Measurements from ENCODE around the gene WIPI1. TPM values are rescaled to one million over a fixed set of nuclear protein-coding genes. Genes with fewer than 3 reads are reported as not detected.
A peak's percentile ranks its signal among the peaks of the same experiment; 100 is the strongest.

WIPI1 gene
- total and polyA plus RNA-seq, 9 of the 15 experiments (the other 6 are each of a cell fraction or from before 2014, with no cell fraction given) = 3.7 to 23.5 (median 11.8) TPM

DNA sequence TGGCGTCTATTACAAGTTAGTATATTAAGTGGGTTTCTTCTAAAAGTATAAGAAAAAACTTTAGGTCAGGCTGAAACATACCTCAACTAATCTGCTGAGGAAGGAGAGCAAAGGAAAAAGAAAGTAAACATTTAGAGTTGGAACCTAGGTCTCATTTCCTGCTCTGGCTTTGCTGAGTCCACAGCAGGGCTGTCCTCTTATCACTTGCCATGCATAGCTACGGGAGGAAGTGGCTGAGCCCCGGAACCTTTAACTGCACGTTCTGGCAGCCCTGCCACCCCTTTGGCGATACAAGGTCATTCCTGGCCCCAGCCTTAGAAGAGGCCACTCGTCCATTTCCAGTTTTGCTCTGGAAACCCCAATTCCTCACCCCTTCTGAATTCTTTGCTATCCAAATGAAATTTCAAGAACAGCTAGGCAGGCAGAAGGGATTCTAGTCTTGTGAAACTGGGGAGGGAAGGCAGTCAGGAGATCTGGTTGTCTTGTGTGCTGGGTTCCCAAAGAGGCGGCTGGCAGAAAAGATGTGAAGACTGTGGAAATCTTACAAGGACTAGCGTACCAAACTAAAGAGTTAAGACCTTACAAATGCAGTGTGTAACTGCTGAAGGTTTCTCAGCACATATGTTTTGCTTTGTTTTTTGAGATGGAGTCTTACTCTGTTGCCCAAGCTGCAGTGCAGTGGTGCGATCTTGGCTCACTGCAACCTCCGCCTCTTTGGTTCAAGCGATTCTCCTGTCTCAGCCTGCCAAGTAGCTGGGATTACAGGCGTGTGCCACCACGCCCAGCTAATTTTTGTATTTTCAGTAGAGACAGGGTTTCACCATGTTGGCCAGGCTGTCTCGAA lies 19.1 kb downstream of the WIPI1 start (continued):
- TF ChIP-seq CTCF (IDR thresholded peaks at IDR 0.05 in 2 of 3, conservative IDR thresholded peaks at IDR 0.05 in 1 of 3; ENCODE audit: insufficient read depth in 2 of 3, low read depth in 1 of 3, low read length in 3 of 3) = 0 out of 6 replicates have a peak, but pooled peaks of 1 of the 3 experiments have one; percentile 5
- TF ChIP-seq BDP1 (IDR thresholded peaks at IDR 0.05; ENCODE audit: insufficient read depth, insufficient read length) = no peak
- TF ChIP-seq XRCC5 (IDR thresholded peaks at IDR 0.05; ENCODE audit: low read depth, low read length) = no peak
- no peak for TF ChIP-seq KAT8 (IDR thresholded peaks at IDR 0.05; ENCODE audit: low read depth)
- TF ChIP-seq POLR2AphosphoS2 (IDR thresholded peaks at IDR 0.05; ENCODE audit: low read length) = no peak
- peak; percentile 77 for TF ChIP-seq ARID1B (IDR thresholded peaks at IDR 0.05)
- TF ChIP-seq NFRKB (IDR thresholded peaks at IDR 0.05; ENCODE audit: low read depth) = peak; percentile 69
- TF ChIP-seq RBBP5 (IDR thresholded peaks at IDR 0.05; ENCODE audit: borderline replicate concordance, insufficient read depth, low read length, poor library complexity, severe bottlenecking) = peak; percentile 45
- no peak for TF ChIP-seq NFXL1 (CRISPR knock-in tag; IDR thresholded peaks at IDR 0.05)
- TF ChIP-seq ETV5 (CRISPR knock-in tag; IDR thresholded peaks at IDR 0.05; ENCODE audit: low read depth) = peak; percentile 89
- no peak for TF ChIP-seq CEBPG (CRISPR knock-in tag; IDR thresholded peaks at IDR 0.05)
- TF ChIP-seq CEBPG (tag; conservative IDR thresholded peaks at IDR 0.05 in 1 of 2, IDR thresholded peaks at IDR 0.05 in 1 of 2) = peak in 1 of 2 experiments; percentile 19; a peak in 1 of 4 replicates
- TF ChIP-seq, protein P1, sequence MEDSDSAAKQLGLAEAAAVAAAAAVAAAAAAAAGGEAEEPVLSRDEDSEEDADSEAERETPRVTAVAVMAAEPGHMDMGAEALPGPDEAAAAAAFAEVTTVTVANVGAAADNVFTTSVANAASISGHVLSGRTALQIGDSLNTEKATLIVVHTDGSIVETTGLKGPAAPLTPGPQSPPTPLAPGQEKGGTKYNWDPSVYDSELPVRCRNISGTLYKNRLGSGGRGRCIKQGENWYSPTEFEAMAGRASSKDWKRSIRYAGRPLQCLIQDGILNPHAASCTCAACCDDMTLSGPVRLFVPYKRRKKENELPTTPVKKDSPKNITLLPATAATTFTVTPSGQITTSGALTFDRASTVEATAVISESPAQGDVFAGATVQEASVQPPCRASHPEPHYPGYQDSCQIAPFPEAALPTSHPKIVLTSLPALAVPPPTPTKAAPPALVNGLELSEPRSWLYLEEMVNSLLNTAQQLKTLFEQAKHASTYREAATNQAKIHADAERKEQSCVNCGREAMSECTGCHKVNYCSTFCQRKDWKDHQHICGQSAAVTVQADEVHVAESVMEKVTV (CRISPR knock-in tag; IDR thresholded peaks at IDR 0.05) = no peak
- TF ChIP-seq MTA3 (IDR thresholded peaks at IDR 0.05; ENCODE audit: borderline replicate concordance) = peak; percentile 22; the same call in 1 of the 2 replicates
- no peak for TF ChIP-seq NCOA4 (IDR thresholded peaks at IDR 0.05; ENCODE audit: partially characterized antibody)
- TF ChIP-seq ZNF175 (CRISPR knock-in tag; IDR thresholded peaks at IDR 0.05; ENCODE audit: low read depth) = peak; percentile 85
- no peak for TF ChIP-seq ILK (tag; IDR thresholded peaks at IDR 0.05; ENCODE audit: borderline replicate concordance, low read depth)
- TF ChIP-seq SREBF2 (CRISPR knock-in tag; IDR thresholded peaks at IDR 0.05) = no peak
- TF ChIP-seq NFIC (IDR thresholded peaks at IDR 0.05) = peak; percentile 28; the same call in 1 of the 2 replicates
- TF ChIP-seq WHSC1 (IDR thresholded peaks at IDR 0.05; ENCODE audit: low read length) = no peak
- TF ChIP-seq, protein P2, sequence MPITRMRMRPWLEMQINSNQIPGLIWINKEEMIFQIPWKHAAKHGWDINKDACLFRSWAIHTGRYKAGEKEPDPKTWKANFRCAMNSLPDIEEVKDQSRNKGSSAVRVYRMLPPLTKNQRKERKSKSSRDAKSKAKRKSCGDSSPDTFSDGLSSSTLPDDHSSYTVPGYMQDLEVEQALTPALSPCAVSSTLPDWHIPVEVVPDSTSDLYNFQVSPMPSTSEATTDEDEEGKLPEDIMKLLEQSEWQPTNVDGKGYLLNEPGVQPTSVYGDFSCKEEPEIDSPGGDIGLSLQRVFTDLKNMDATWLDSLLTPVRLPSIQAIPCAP (CRISPR knock-in tag; IDR thresholded peaks at IDR 0.05; ENCODE audit: borderline replicate concordance) = no peak
- TF ChIP-seq, protein P3, sequence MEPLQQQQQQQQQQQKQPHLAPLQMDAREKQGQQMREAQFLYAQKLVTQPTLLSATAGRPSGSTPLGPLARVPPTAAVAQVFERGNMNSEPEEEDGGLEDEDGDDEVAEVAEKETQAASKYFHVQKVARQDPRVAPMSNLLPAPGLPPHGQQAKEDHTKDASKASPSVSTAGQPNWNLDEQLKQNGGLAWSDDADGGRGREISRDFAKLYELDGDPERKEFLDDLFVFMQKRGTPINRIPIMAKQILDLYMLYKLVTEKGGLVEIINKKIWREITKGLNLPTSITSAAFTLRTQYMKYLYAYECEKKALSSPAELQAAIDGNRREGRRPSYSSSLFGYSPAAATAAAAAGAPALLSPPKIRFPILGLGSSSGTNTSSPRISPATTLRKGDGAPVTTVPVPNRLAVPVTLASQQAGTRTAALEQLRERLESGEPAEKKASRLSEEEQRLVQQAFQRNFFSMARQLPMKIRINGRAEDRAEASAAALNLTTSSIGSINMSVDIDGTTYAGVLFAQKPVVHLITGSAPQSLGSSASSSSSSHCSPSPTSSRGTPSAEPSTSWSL (CRISPR knock-in tag; IDR thresholded peaks at IDR 0.05; ENCODE audit: borderline replicate concordance) = no peak

All from K562 (cell line).